Activated naive CD8-positive, alpha-beta T cell treated with anti-CD3 and anti-CD28 coated beads, Interleukin-2, amount 50 U/mL, for 16 hours (primary cell): ENCODE results near the gene IRX3.

Experiments used
- DNase-seq: peaks from one replicate; pipeline ENCODE4 v3.0.0-alpha.2; 2020; ENCODE audit warnings: low read depth, low spot score

The IRX3 gene

GRCh38 chr16:54286366-54287130 is at the start of gene IRX3:
Gene IRX3, minus strand, starts transcription at chr16:54286787. Its CDS starts 737 bp downstream, at chr16:54286050.
- no peak for DNase-seq

- no peak for DNase-seq
These were observed 48.6 kb upstream of the IRX3 start for GRCh38 chr16:54335230-54335629.

GRCh38 chr16:54334208-54334607 is 47.6 kb upstream of the IRX3 start:
- DNase-seq = no peak

GRCh38 chr16:54331241-54332002 is 44.8 kb upstream of the IRX3 start:
- no peak for DNase-seq

GRCh38 chr16:54327609-54328008 is 41.0 kb upstream of the IRX3 start:
- no peak for DNase-seq

GRCh38 chr16:54326266-54326662 is 39.7 kb upstream of the IRX3 start:
- DNase-seq = no peak

- no peak for DNase-seq
These were observed 39.2 kb upstream of the IRX3 start for GRCh38 chr16:54325616-54326265.

- no peak for DNase-seq
These were observed 38.1 kb upstream of the IRX3 start for GRCh38 chr16:54324716-54325115.

- DNase-seq = no peak
These were observed 34.2 kb upstream of the IRX3 start for GRCh38 chr16:54320697-54321340.

GRCh38 chr16:54318941-54319340 is 32.4 kb upstream of the IRX3 start:
- DNase-seq = no peak

- no peak for DNase-seq
These were observed 30.6 kb upstream of the IRX3 start for GRCh38 chr16:54317101-54317611.

GRCh38 chr16:54316095-54316889 is 29.7 kb upstream of the IRX3 start:
- DNase-seq = no peak

- DNase-seq = no peak
These were observed 27.2 kb upstream of the IRX3 start for GRCh38 chr16:54313789-54314188.

- no peak for DNase-seq
These were observed 26.0 kb upstream of the IRX3 start for GRCh38 chr16:54312502-54312991.

GRCh38 chr16:54309341-54309740 is 22.8 kb upstream of the IRX3 start:
- DNase-seq = no peak

GRCh38 chr16:54305080-54305479 is 18.5 kb upstream of the IRX3 start:
- DNase-seq = no peak

- DNase-seq = no peak
These were observed 17.0 kb upstream of the IRX3 start for GRCh38 chr16:54303613-54304012.

GRCh38 chr16:54297154-54297553 is 10.6 kb upstream of the IRX3 start:
- DNase-seq = no peak

GRCh38 chr16:54296543-54296942 is 10.0 kb upstream of the IRX3 start:
- no peak for DNase-seq

GRCh38 chr16:54291656-54292487 is 5.3 kb upstream of the IRX3 start:
- no peak for DNase-seq
